MCF 10A (cell line): ENCODE results near the gene IL16. TPM values are rescaled to one million over a fixed set of nuclear protein-coding genes. Genes with fewer than 3 reads are reported as not detected.

Source experiments
- BruUV-seq: library from RNA; stranded (reverse); fragments of 400-500 nt; replicated peaks from 2 replicates; lab custom pipeline; 2021; lab: Mats Ljungman, UMichigan
- CTCF ChIA-PET: fragments of 300-600 bp; sonication (Branson Sonifier 250); formaldehyde crosslinking; extraction: SDS; loops from one replicate; lab custom pipeline; 2021; ENCODE audit warnings: antibody characterized with exemption, inconsistent platforms; lab: Yijun Ruan, JAX
- POLR2A ChIA-PET: fragments of 300-600, 350-650 bp; sonication (Branson Sonifier 250); formaldehyde crosslinking; extraction: SDS; loops from one replicate; lab custom pipeline; 2020; ENCODE audit warnings: antibody characterized with exemption, inconsistent platforms; lab: Yijun Ruan, JAX
- DNase-seq: peaks from one replicate; pipeline ENCODE4 v3.0.0-alpha.2; 2018; ENCODE audit not compliant: unreplicated experiment
- H3K27ac Mint-ChIP-seq: one replicate; pipeline ENCODE4 v1.8.0; 2022; ENCODE audit warnings: mild to moderate bottlenecking, low read depth, mixed read lengths; ENCODE audit not compliant: unreplicated experiment
- H3K27me3 Mint-ChIP-seq: one replicate; pipeline ENCODE4 v1.8.0; 2022; ENCODE audit warnings: mixed read lengths; ENCODE audit not compliant: insufficient read depth, unreplicated experiment
- H3K36me3 Mint-ChIP-seq: one replicate; pipeline ENCODE4 v1.8.0; 2022; ENCODE audit warnings: mild to moderate bottlenecking, moderate library complexity, mixed read lengths; ENCODE audit not compliant: insufficient read depth, unreplicated experiment
- H3K4me1 Mint-ChIP-seq: one replicate; pipeline ENCODE4 v1.8.0; 2022; ENCODE audit warnings: mixed read lengths; ENCODE audit not compliant: insufficient read depth, unreplicated experiment
- H3K4me3 Mint-ChIP-seq: one replicate; pipeline ENCODE4 v1.8.0; 2022; ENCODE audit warnings: mild to moderate bottlenecking, moderate library complexity, mixed read lengths; ENCODE audit not compliant: unreplicated experiment
- H3K9me3 Mint-ChIP-seq: one replicate; pipeline ENCODE4 v1.8.0; 2022; ENCODE audit warnings: mixed read lengths; ENCODE audit not compliant: unreplicated experiment
- CTCF ChIP-seq: fragments of 200-600 bp; IDR thresholded peaks from one replicate; pipeline ENCODE4 v1.8.0; 2022; ENCODE audit warnings: antibody characterized with exemption, mild to moderate bottlenecking; ENCODE audit not compliant: unreplicated experiment
- intact Hi-C: fragments of 100-400 bp; cut with micrococcal nuclease; formaldehyde crosslinking; loops from 2 replicates; pipeline ENCODE4 v1.14.1; 2022
- total RNA-seq: library from RNA; stranded (reverse); gene quantifications from 2 replicates; pipeline ENCODE4 v1.2.3, GENCODE V29; 2022

Gene IL16
- total RNA-seq, 1 experiment from 2014 or later = 0.72 TPM

GRCh38 chr15:81271761-81272644 lies 75.3 kb downstream of the IL16 start:
- H3K9me3 Mint-ChIP-seq = peaks cover 4% of the 10 kb centered on the region
- no peak overlapping the region for H3K4me3 Mint-ChIP-seq
- TF ChIP-seq CTCF = no peak
- CTCF ChIA-PET = interaction anchor here (0.6 to 16.3 kb wide), 7 partner anchors 9 to 284 kb away, joined by 3 to 459 read pairs (median 5); no protein-coding TSS in a partner anchor
- intact Hi-C loops = loop anchor here (10.0 kb wide), 1 partner anchor 673 kb away; no protein-coding TSS in a partner anchor
- BruUV-seq = no TSS peak
- DNase-seq = no peak
- peaks cover 6% of the 10 kb centered on the region for H3K4me1 Mint-ChIP-seq
- POLR2A ChIA-PET = no interaction called here
- H3K36me3 Mint-ChIP-seq = no peaks in the 10 kb centered on the region
- H3K27me3 Mint-ChIP-seq = no peaks in the 10 kb centered on the region
- H3K27ac Mint-ChIP-seq = no peak overlapping the region

GRCh38 chr15:81273200-81273599 lies 76.5 kb downstream of the IL16 start:
- Mint-ChIP-seq H3K27ac (no peak overlapping the region), H3K4me3 (no peak overlapping the region), H3K9me3 (peaks cover 7% of the 10 kb centered on the region), H3K36me3 (no peaks in the 10 kb centered on the region), H3K4me1 (peaks cover 6% of the 10 kb centered on the region), H3K27me3 (no peaks in the 10 kb centered on the region)
- ChIA-PET POLR2A (interaction anchor here (0.6 to 1.8 kb wide), 3 partner anchors 129 to 658 kb away, joined by 3 to 5 read pairs (median 3); no protein-coding TSS in a partner anchor), CTCF (interaction anchor here (1.1 to 16.3 kb wide), 5 partner anchors 8 to 285 kb away, joined by 3 to 318 read pairs (median 20); no protein-coding TSS in a partner anchor)
- intact Hi-C loops = loop anchor here (10.0 kb wide), 1 partner anchor 672 kb away; no protein-coding TSS in a partner anchor
- DNase-seq = no peak
- TF ChIP-seq CTCF = no peak
- no TSS peak for BruUV-seq

GRCh38 chr15:81273855-81274254 lies 77.2 kb downstream of the IL16 start:
- Mint-ChIP-seq H3K4me3 (no peak overlapping the region), H3K27ac (no peak overlapping the region), H3K4me1 (peaks cover 6% of the 10 kb centered on the region), H3K36me3 (no peaks in the 10 kb centered on the region), H3K27me3 (no peaks in the 10 kb centered on the region), H3K9me3 (peaks cover 7% of the 10 kb centered on the region)
- no peak for TF ChIP-seq CTCF
- ChIA-PET CTCF (interaction anchor here (0.8 to 16.3 kb wide), 8 partner anchors 8 to 165 kb away, joined by 4 to 318 read pairs (median 15); no protein-coding TSS in a partner anchor), POLR2A (interaction anchor here (0.9 to 3.0 kb wide), 3 partner anchors 126 to 658 kb away, joined by 3 to 15 read pairs (median 5); no protein-coding TSS in a partner anchor)
- no peak for DNase-seq
- no TSS peak for BruUV-seq
- intact Hi-C loops = loop anchor here (10.0 kb wide), 1 partner anchor 671 kb away; no protein-coding TSS in a partner anchor

GRCh38 chr15:81274255-81274654 lies 77.6 kb downstream of the IL16 start:
- H3K9me3 Mint-ChIP-seq = peaks cover 7% of the 10 kb centered on the region
- no peak for TF ChIP-seq CTCF
- H3K4me1 Mint-ChIP-seq = peaks cover 6% of the 10 kb centered on the region
- no peaks in the 10 kb centered on the region for H3K27me3 Mint-ChIP-seq
- H3K36me3 Mint-ChIP-seq = no peaks in the 10 kb centered on the region
- ChIA-PET CTCF (interaction anchor here (0.7 to 16.3 kb wide), 15 partner anchors 9 to 649 kb away, joined by 3 to 318 read pairs (median 5); no protein-coding TSS in a partner anchor), POLR2A (interaction anchor here (1.8 to 3.0 kb wide), 2 partner anchors 125 to 128 kb away, joined by 5 to 15 read pairs; no protein-coding TSS in a partner anchor)
- no peak for DNase-seq
- no TSS peak for BruUV-seq
- H3K4me3 Mint-ChIP-seq = no peak overlapping the region
- intact Hi-C loops = loop anchor here (10.0 kb wide), 1 partner anchor 671 kb away; no protein-coding TSS in a partner anchor
- no peak overlapping the region for H3K27ac Mint-ChIP-seq
